Activated CD8-positive, alpha-beta memory T cell treated with anti-CD3 and anti-CD28 coated beads for 36 hours (primary cell): ENCODE measurements around the gene TCF3. TPM values are rescaled to one million over a fixed set of nuclear protein-coding genes. Genes with fewer than 3 reads are reported as not detected.
"Not testable (repeated sequence)": the region's sequence is repeated elsewhere in the genome, so short reads cannot be mapped to it uniquely, and the experiment has no call there.

ENCODE experiments used
- CTCF ChIA-PET: fragments of 350-600 bp; sonication (Branson Sonifier 250); formaldehyde crosslinking; loops from one replicate; lab custom pipeline; 2021; ENCODE audit warnings: antibody characterized with exemption; lab: Charles Lee
- POLR2A ChIA-PET: fragments of 350-600 bp; sonication (Branson Sonifier 250); formaldehyde crosslinking; loops from one replicate; lab custom pipeline; 2021; ENCODE audit warnings: antibody characterized with exemption; lab: Charles Lee
- total RNA-seq, 2 experiments: library from RNA; stranded (reverse); gene quantifications; one replicate each; pipeline ENCODE4 v1.2.3, GENCODE V29; 2021

The TCF3 gene
- total RNA-seq, 2 experiments from 2014 or later: 103 to 109 TPM

GRCh38 chr19:1674293-1674679 lies 21.9 kb upstream of the TCF3 start:
- POLR2A ChIA-PET: no interaction called here
- CTCF ChIA-PET: interaction anchor here (1.2 kb wide), 1 partner anchor 151 kb away, joined by 3 read pairs; no protein-coding TSS in a partner anchor

GRCh38 chr19:1673645-1674292 lies 21.4 kb upstream of the TCF3 start:
- CTCF ChIA-PET: interaction anchor here (1.2 to 2.5 kb wide), 5 partner anchors 8 to 152 kb away, joined by 3 to 16 read pairs (median 8); no protein-coding TSS in a partner anchor
- POLR2A ChIA-PET: no interaction called here

GRCh38 chr19:1672769-1673644 lies 20.6 kb upstream of the TCF3 start:
- CTCF ChIA-PET: interaction anchor here (0.6 to 2.6 kb wide), 38 partner anchors 9 to 182 kb away, joined by 3 to 28 read pairs (median 4); partner anchors contain the start of genes REEP6, TCF3 and UQCR11
- POLR2A ChIA-PET: interaction anchor here (1.0 kb wide), 1 partner anchor 152 kb away, joined by 3 read pairs; no protein-coding TSS in a partner anchor

- POLR2A ChIA-PET: interaction anchor here (1.0 kb wide), 1 partner anchor 152 kb away, joined by 3 read pairs; no protein-coding TSS in a partner anchor
- CTCF ChIA-PET: interaction anchor here (0.6 to 2.6 kb wide), 38 partner anchors 9 to 181 kb away, joined by 3 to 28 read pairs (median 4); partner anchors contain the start of genes REEP6, TCF3 and UQCR11
Observed at GRCh38 chr19:1672038-1672768, 19.8 kb upstream of the TCF3 start.

- CTCF ChIA-PET: interaction anchor here (0.9 to 2.6 kb wide), 24 partner anchors 8 to 155 kb away, joined by 3 to 28 read pairs (median 5); partner anchors contain the start of genes TCF3 and UQCR11
- POLR2A ChIA-PET: interaction anchor here (1.0 kb wide), 1 partner anchor 153 kb away, joined by 3 read pairs; no protein-coding TSS in a partner anchor
Observed at GRCh38 chr19:1671716-1672037, 19.3 kb upstream of the TCF3 start.

- CTCF ChIA-PET: interaction anchor here (1.0 to 2.6 kb wide), 3 partner anchors 65 to 155 kb away, joined by 4 to 28 read pairs (median 5); partner anchors contain the start of gene UQCR11
- POLR2A ChIA-PET: not testable (repeated sequence)
Observed at GRCh38 chr19:1670747-1671146, 18.3 kb upstream of the TCF3 start.

GRCh38 chr19:1668486-1669270 lies 16.3 kb upstream of the TCF3 start:
- POLR2A ChIA-PET: no interaction called here
- CTCF ChIA-PET: interaction anchor here (0.8 kb wide), 1 partner anchor 78 kb away, joined by 3 read pairs; no protein-coding TSS in a partner anchor

GRCh38 chr19:1668048-1668485 lies 15.7 kb upstream of the TCF3 start:
- ChIA-PET POLR2A (no interaction called here), CTCF (no interaction called here)

- ChIA-PET CTCF (no interaction called here), POLR2A (no interaction called here)
Observed at GRCh38 chr19:1665565-1666047, 13.2 kb upstream of the TCF3 start.

GRCh38 chr19:1663852-1664251 lies 11.4 kb upstream of the TCF3 start:
- ChIA-PET POLR2A (no interaction called here), CTCF (interaction anchor here (2.0 kb wide), 1 partner anchor 9 kb away, joined by 10 read pairs; no protein-coding TSS in a partner anchor)

- CTCF ChIA-PET: interaction anchor here (2.0 kb wide), 1 partner anchor 9 kb away, joined by 10 read pairs; no protein-coding TSS in a partner anchor
- POLR2A ChIA-PET: not testable (repeated sequence)
Observed at GRCh38 chr19:1663227-1663626, 10.8 kb upstream of the TCF3 start.

- CTCF ChIA-PET: interaction anchor here (0.7 kb wide), 1 partner anchor 63 kb away, joined by 3 read pairs; no protein-coding TSS in a partner anchor
- POLR2A ChIA-PET: no interaction called here
Observed at GRCh38 chr19:1661995-1662394, 9.6 kb upstream of the TCF3 start.

- ChIA-PET CTCF (interaction anchor here (0.7 kb wide), 1 partner anchor 13 kb away, joined by 4 read pairs; no protein-coding TSS in a partner anchor), POLR2A (no interaction called here)
Observed at GRCh38 chr19:1659084-1659427, 6.6 kb upstream of the TCF3 start.

- POLR2A ChIA-PET: no interaction called here
- CTCF ChIA-PET: no interaction called here
Observed at GRCh38 chr19:1658150-1659083, 6.0 kb upstream of the TCF3 start.

GRCh38 chr19:1657746-1658145 lies 5.3 kb upstream of the TCF3 start:
- CTCF ChIA-PET: no interaction called here
- POLR2A ChIA-PET: no interaction called here

- ChIA-PET CTCF (no interaction called here), POLR2A (interaction anchor here (0.6 kb wide), 1 partner anchor 86 kb away, joined by 4 read pairs; no protein-coding TSS in a partner anchor)
Observed at GRCh38 chr19:1656988-1657536, 4.6 kb upstream of the TCF3 start.
